DND-41 (cell line): ENCODE measurements around the gene MAML3.
A peak's percentile ranks its signal among the peaks of the same experiment; 100 is the strongest.

ENCODE experiments used
- ATAC-seq: fragments of 200-7000 bp; cut with Tn5 transposase; 3 replicates; pipeline ENCODE4 v1.9.1; 2021; ENCODE audit warnings: low read depth; ENCODE audit not compliant: insufficient read depth
- DNase-seq: peaks from one replicate; pipeline ENCODE4 v3.0.0-alpha.2; 2020
- H2AFZ ChIP-seq: 2 replicates; pipeline ENCODE4 v1.6.0; 2012; ENCODE audit warnings: low read depth, low read length
- H3K27ac ChIP-seq: 2 replicates; pipeline ENCODE4 v1.5.1; 2012; ENCODE audit warnings: low read length, inconsistent platforms
- H3K27me3 ChIP-seq: fragments of 200-600 bp; sonication (generic); 2 replicates; pipeline ENCODE4 v1.6.0; 2012; ENCODE audit warnings: low read length, mild to moderate bottlenecking, inconsistent platforms; ENCODE audit not compliant: insufficient read depth, poor library complexity
- H3K36me3 ChIP-seq: 2 replicates; pipeline ENCODE4 v1.5.1; 2012; ENCODE audit warnings: low read length, inconsistent platforms; ENCODE audit not compliant: insufficient read depth
- H3K4me1 ChIP-seq: 2 replicates; pipeline ENCODE4 v1.5.1; 2012; ENCODE audit warnings: mild to moderate bottlenecking, low read length; ENCODE audit not compliant: insufficient read depth
- H3K4me2 ChIP-seq: 2 replicates; pipeline ENCODE4 v1.6.0; 2012; ENCODE audit warnings: mild to moderate bottlenecking, moderate library complexity, low read length, inconsistent platforms; ENCODE audit not compliant: insufficient read depth
- H3K4me3 ChIP-seq, 2 experiments: fragments of 200-600 bp in 1 of 2; shearing (Covaris generic) in 1 of 2; 2 replicates each; pipeline ENCODE4 v1.5.1; 2012 to 2016; ENCODE audit warnings: inconsistent platforms in 2 of 2, low read length in 2 of 2, mild to moderate bottlenecking in 2 of 2, low read depth in 1 of 2, moderate library complexity in 1 of 2
- H3K79me2 ChIP-seq: 2 replicates; pipeline ENCODE4 v1.6.0; 2012; ENCODE audit warnings: low read length, inconsistent platforms; ENCODE audit not compliant: insufficient read depth
- H3K9ac ChIP-seq: 2 replicates; pipeline ENCODE4 v1.6.0; 2012; ENCODE audit warnings: low read depth, mild to moderate bottlenecking, inconsistent platforms, low read length, moderate library complexity
- H3K9me3 ChIP-seq: 2 replicates; pipeline ENCODE4 v1.5.1; 2012; ENCODE audit warnings: low read length, moderate library complexity, mild to moderate bottlenecking, inconsistent platforms; ENCODE audit not compliant: insufficient read depth, severe bottlenecking
- H4K20me1 ChIP-seq: 2 replicates; pipeline ENCODE4 v1.6.0; 2012; ENCODE audit warnings: low read length; ENCODE audit not compliant: insufficient read depth
- CTCF ChIP-seq: IDR thresholded peaks from 2 replicates; pipeline ENCODE4 v1.5.1; 2012; ENCODE audit warnings: borderline replicate concordance, low read length, moderate library complexity, mild to moderate bottlenecking; ENCODE audit not compliant: poor library complexity, severe bottlenecking; ENCODE audit errors: extremely low read depth
- EZH2 ChIP-seq: IDR thresholded peaks from 3 replicates; pipeline ENCODE4 v1.6.1; 2012; ENCODE audit warnings: borderline replicate concordance, low read depth, mild to moderate bottlenecking, moderate library complexity, low read length, inconsistent platforms; ENCODE audit not compliant: severe bottlenecking

Gene MAML3

GRCh38 chr4:140037353-140038030, 116.5 kb downstream of the MAML3 start:
- TF ChIP-seq CTCF (no peak), EZH2 (no peak)
- Histone ChIP-seq H3K9me3 (no peaks in the 10 kb centered on the region), H3K27ac (peak overlapping the region; percentile 9), H3K4me1 (peaks cover 34% of the 10 kb centered on the region), H3K4me2 (no peak overlapping the region), H2AFZ (no peak overlapping the region), H3K36me3 (no peaks in the 10 kb centered on the region), H3K9ac (no peak overlapping the region), H3K4me3 (no peak overlapping the region), H4K20me1 (no peaks in the 10 kb centered on the region), H3K27me3 (no peaks in the 10 kb centered on the region), H3K79me2 (no peaks in the 10 kb centered on the region)
- ATAC-seq: no peak; the same call in 2 of the 3 replicates
- DNase-seq: no peak

DNA sequence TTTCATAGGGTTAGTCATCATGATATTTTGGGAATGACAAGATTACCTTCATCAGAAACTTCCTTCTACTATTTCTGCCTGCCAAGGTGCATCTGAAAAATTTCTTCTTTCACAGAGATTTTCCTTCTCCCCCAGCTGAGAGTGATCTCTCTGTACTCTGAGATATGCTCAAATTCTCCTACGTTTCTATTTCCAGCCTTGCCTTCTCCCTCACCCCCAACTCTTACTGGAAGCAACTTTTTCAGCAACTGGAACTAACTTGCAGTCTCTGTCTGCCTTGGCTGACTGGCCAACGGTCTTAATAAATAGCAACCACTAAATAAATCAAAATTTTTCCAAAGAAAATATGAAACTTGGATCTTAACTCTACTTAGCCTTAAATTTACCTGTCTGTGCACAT, 122.3 kb downstream of the MAML3 start:
- Histone ChIP-seq H3K4me1 (peaks cover 1% of the 10 kb centered on the region; the same call in 1 of the 2 replicates), H3K9me3 (no peaks in the 10 kb centered on the region), H3K4me2 (no peak overlapping the region)

GRCh38 chr4:140031061-140031460, 122.9 kb downstream of the MAML3 start:
- Histone ChIP-seq H3K27me3 (no peaks in the 10 kb centered on the region), H3K27ac (no peak overlapping the region), H3K9ac (no peak overlapping the region), H3K4me2 (no peak overlapping the region), H4K20me1 (no peaks in the 10 kb centered on the region), H3K4me1 (no peaks in the 10 kb centered on the region), H3K79me2 (no peaks in the 10 kb centered on the region), H3K36me3 (no peaks in the 10 kb centered on the region), H3K4me3 (no peak overlapping the region), H3K9me3 (no peaks in the 10 kb centered on the region), H2AFZ (no peak overlapping the region)
- no peak for ATAC-seq
- TF ChIP-seq CTCF (no peak), EZH2 (no peak)
- no peak for DNase-seq

More for the DNA sequence above, 122.3 kb downstream of the MAML3 start:
- H4K20me1 ChIP-seq: no peaks in the 10 kb centered on the region
- H3K79me2 ChIP-seq: no peaks in the 10 kb centered on the region
- no peak overlapping the region for H2AFZ ChIP-seq
- no peak overlapping the region for H3K4me3 ChIP-seq
- no peaks in the 10 kb centered on the region for H3K27me3 ChIP-seq
- H3K9ac ChIP-seq: no peak overlapping the region
- no peaks in the 10 kb centered on the region for H3K36me3 ChIP-seq
- DNase-seq: no peak
- H3K27ac ChIP-seq: no peak overlapping the region
- no peak for ATAC-seq
- no peak for TF ChIP-seq EZH2
- TF ChIP-seq CTCF: no peak
